HepG2 (cell line): Measurements from ENCODE around the gene NUTF2. TPM values are rescaled to one million over a fixed set of nuclear protein-coding genes. Genes with fewer than 3 reads are reported as not detected.

Source experiments
- ATAC-seq: fragments of 200-7000 bp; cut with Tn5 transposase; 3 replicates; pipeline ENCODE4 v1.9.1; 2020; ENCODE audit warnings: mild to moderate bottlenecking, moderate library complexity
- BruUV-seq: library from RNA; stranded (reverse); fragments of 400-500 nt; replicated peaks from 2 replicates; lab custom pipeline; 2021; lab: Mats Ljungman, UMichigan
- CTCF ChIA-PET: fragments of 300-600 bp; formaldehyde crosslinking; extraction: SDS; loops from one replicate; lab custom pipeline; 2021; ENCODE audit warnings: low total read pairs, inconsistent platforms, low intra/inter-chr PET ratio; lab: Yijun Ruan, JAX
- POLR2A ChIA-PET: fragments of 350-600 bp; sonication (Branson Sonifier 250); formaldehyde crosslinking; loops from one replicate; lab custom pipeline; 2020; ENCODE audit warnings: antibody characterized with exemption, inconsistent platforms; lab: Yijun Ruan, JAX
- DNase-seq: peaks from one replicate; pipeline ENCODE4 v3.0.0-alpha.2; 2015; ENCODE audit warnings: low spot score
- FAIRE-seq: peaks from 3 replicates; lab custom pipeline; 2011; peaks lifted over from hg19 to GRCh38; lab: Jason Lieb, UNC
- H2AFZ ChIP-seq: one replicate; pipeline ENCODE4 v1.6.1; 2011; ENCODE audit warnings: low read length, inconsistent platforms
- H3K27ac ChIP-seq: fragments of 300-600 bp; 3 replicates; pipeline ENCODE4 v1.8.0; 2011; ENCODE audit warnings: mixed run types, mild to moderate bottlenecking, mixed read lengths, low read length, inconsistent platforms; ENCODE audit not compliant: insufficient read depth; ENCODE audit errors: extremely low read length
- H3K27me3 ChIP-seq, 2 experiments: fragments of 200-600 bp in 1 of 2; 2 replicates in 1 of 2; 3 replicates in 1 of 2; pipeline versions ENCODE4 v1.6.0 to v1.8.0; 2011; ENCODE audit warnings: low read length in 2 of 2, mild to moderate bottlenecking in 2 of 2, moderate library complexity in 2 of 2, inconsistent platforms in 1 of 2; ENCODE audit not compliant: insufficient read depth in 2 of 2, control insufficient read depth in 1 of 2
- H3K36me3 ChIP-seq, 2 experiments: fragments of 200-600 bp in 1 of 2; replicated peaks in 1 of 2; 2 replicates in 1 of 2; 3 replicates in 1 of 2; pipeline versions ENCODE4 v1.5.1 to v1.8.0; 2011; ENCODE audit warnings: low read length in 2 of 2, inconsistent platforms in 1 of 2; ENCODE audit not compliant: insufficient read depth in 2 of 2, control insufficient read depth in 1 of 2
- H3K4me1 ChIP-seq: 2 replicates; pipeline ENCODE4 v1.5.1; 2012; ENCODE audit warnings: low read length, inconsistent platforms; ENCODE audit not compliant: insufficient read depth
- H3K4me2 ChIP-seq: 2 replicates; pipeline ENCODE4 v1.6.0; 2011; ENCODE audit warnings: low read depth, low read length, inconsistent platforms
- H3K4me3 ChIP-seq, 3 experiments: fragments of 200-600 bp in 1 of 3; sonication (generic), shearing (Covaris generic) in 1 of 3; replicated peaks in 1 of 3; 2 replicates each; pipeline ENCODE4 v1.5.1; 2011 to 2016; ENCODE audit warnings: low read length in 3 of 3, inconsistent platforms in 2 of 3, low read depth in 2 of 3, mild to moderate bottlenecking in 2 of 3, control low read depth in 1 of 3, mixed read lengths in 1 of 3; ENCODE audit not compliant: insufficient read depth in 1 of 3
- H3K79me2 ChIP-seq: one replicate; pipeline ENCODE4 v1.6.1; 2011; ENCODE audit warnings: low read length, inconsistent platforms; ENCODE audit not compliant: insufficient read depth
- H3K9ac ChIP-seq: 2 replicates; pipeline ENCODE4 v1.6.0; 2011; ENCODE audit warnings: mild to moderate bottlenecking, low read depth, low read length, inconsistent platforms; ENCODE audit not compliant: insufficient read depth
- H3K9me3 ChIP-seq: 2 replicates; pipeline ENCODE4 v1.5.1; 2012; ENCODE audit warnings: mild to moderate bottlenecking, low read length
- H4K20me1 ChIP-seq: 2 replicates; pipeline ENCODE4 v1.6.0; 2011; ENCODE audit warnings: inconsistent platforms, mild to moderate bottlenecking, low read length, moderate library complexity; ENCODE audit not compliant: insufficient read depth
- EEA1 ChIP-seq: sonication (generic); formaldehyde crosslinking; IDR thresholded peaks from 2 replicates; pipeline ENCODE4 v1.5.1; 2020; ENCODE audit warnings: mild to moderate bottlenecking, missing genetic modification reagents, borderline replicate concordance
- FOXJ3 ChIP-seq: sonication (generic); formaldehyde crosslinking; IDR thresholded peaks from 2 replicates; pipeline ENCODE4 v1.4.0; 2020; ENCODE audit warnings: missing genetic modification reagents, mild to moderate bottlenecking, borderline replicate concordance
- KLF9 ChIP-seq: IDR thresholded peaks from 2 replicates; pipeline ENCODE4 v1.6.1; 2016; ENCODE audit warnings: low read depth
- MAF1 ChIP-seq: sonication (generic); formaldehyde crosslinking; IDR thresholded peaks from 2 replicates; pipeline ENCODE4 v1.5.0; 2020; ENCODE audit warnings: missing genetic modification reagents, borderline replicate concordance
- MXD4 ChIP-seq: IDR thresholded peaks from 2 replicates; pipeline ENCODE4 v1.6.1; 2016; ENCODE audit warnings: mild to moderate bottlenecking, missing biosample characterization, missing genetic modification reagents
- NFKB2 ChIP-seq: sonication (generic); formaldehyde crosslinking; IDR thresholded peaks from 2 replicates; pipeline ENCODE4 v1.4.0; 2020; ENCODE audit warnings: missing genetic modification reagents, borderline replicate concordance
- POLR2AphosphoS2 ChIP-seq: IDR thresholded peaks from 2 replicates; pipeline ENCODE4 v1.6.1; 2011; ENCODE audit warnings: low read depth, low read length, improper control_type of control experiment
- TERF1 ChIP-seq: sonication (generic); formaldehyde crosslinking; IDR thresholded peaks from 2 replicates; pipeline ENCODE4 v1.8.0; 2022; ENCODE audit warnings: mild to moderate bottlenecking, missing genetic modification reagents, moderate library complexity
- THAP7 ChIP-seq: sonication (generic); formaldehyde crosslinking; IDR thresholded peaks from 2 replicates; pipeline ENCODE4 v1.8.1; 2023; ENCODE audit warnings: mild to moderate bottlenecking, missing genetic modification reagents
- ZFP36L1 ChIP-seq: sonication (generic); formaldehyde crosslinking; IDR thresholded peaks from 2 replicates; pipeline ENCODE4 v1.8.0; 2022; ENCODE audit warnings: mild to moderate bottlenecking, missing genetic modification reagents, moderate library complexity
- ZFYVE20 ChIP-seq: sonication (generic); formaldehyde crosslinking; IDR thresholded peaks from 2 replicates; pipeline ENCODE4 v1.8.0; 2023; ENCODE audit warnings: low read depth, mild to moderate bottlenecking, moderate library complexity, missing genetic modification reagents, borderline replicate concordance
- ZNF180 ChIP-seq: sonication (generic); formaldehyde crosslinking; IDR thresholded peaks from 2 replicates; pipeline ENCODE4 v1.4.0; 2020; ENCODE audit warnings: low read depth, missing genetic modification reagents, borderline replicate concordance
- ZNF337 ChIP-seq: sonication (generic); formaldehyde crosslinking; IDR thresholded peaks from 2 replicates; pipeline ENCODE4 v1.5.1; 2020; ENCODE audit warnings: missing genetic modification reagents, low read depth, mild to moderate bottlenecking, borderline replicate concordance
- WGBS: methylation state at CpG from one replicate; pipeline ENCODE4 v1.1.6; 2017; ENCODE audit warnings: low lambda C conversion rate; 5-methylcytosine and 5-hydroxymethylcytosine counted together
- in situ Hi-C: cut with HindIII; loops from 2 replicates; pipeline ENCODE4 v1.10.0; 2017; ENCODE audit warnings: low pct_unique_long_range_greater_than_20kb; ENCODE audit not compliant: extremely low pct_ligation_motif_present
- intact Hi-C: fragments of 100-400 bp; cut with micrococcal nuclease; formaldehyde crosslinking; loops from one replicate; pipeline ENCODE4 v1.10.0; 2022; ENCODE audit not compliant: unreplicated experiment
- polyA plus RNA-seq, 8 experiments: library from polyadenylated mRNA; depleted of rRNA in 3 of 8; stranded (reverse) in 7 of 8; unstranded in 1 of 8; fragments of >200 nt; fragmentation: Illumina TruSeq in 4 of 8; extraction: Trizol in 4 of 8; gene quantifications; 2 replicates each; pipeline versions ENCODE4 v1.2.1 to v1.2.3, GENCODE V29; 2011 to 2016; ENCODE audit warnings: low read depth in 4 of 8, missing spikeins in 1 of 8, mixed read lengths in 1 of 8; ENCODE audit not compliant: insufficient read depth in 1 of 8
- total RNA-seq, 5 experiments: library from RNA; depleted of rRNA; stranded (reverse); fragments of >200 nt; fragmentation: Illumina TruSeq; extraction: Trizol; gene quantifications; 2 replicates each; pipeline ENCODE4 v1.2.3, GENCODE V29; 2016; ENCODE audit warnings: low read depth in 1 of 5

The NUTF2 gene
- total and polyA plus RNA-seq, 2 of the 13 experiments (the other 11 are each of a cell fraction or from before 2014, with no cell fraction given): 168 to 214 TPM

GRCh38 chr16:67822511-67822910, 24.2 kb upstream of the NUTF2 start (continued):
- TF ChIP-seq ZNF337 (CRISPR knock-in tag) (no peak), TERF1 (CRISPR knock-in tag) (no peak), MXD4 (CRISPR knock-in tag) (no peak), THAP7 (CRISPR knock-in tag) (no peak), ZFYVE20 (no peak), NFKB2 (CRISPR knock-in tag) (no peak), POLR2AphosphoS2 (no peak), MAF1 (CRISPR knock-in tag) (no peak), FOXJ3 (CRISPR knock-in tag) (no peak)

GRCh38 chr16:67825119-67825518, 21.6 kb upstream of the NUTF2 start:
- TF ChIP-seq EEA1 (CRISPR knock-in tag) (0 out of 2 replicates have a peak, but pooled peaks have one; percentile 45), KLF9 (CRISPR knock-in tag) (no peak), ZNF180 (CRISPR knock-in tag) (no peak), ZFP36L1 (CRISPR knock-in tag) (no peak)
- TF ChIP-seq, all 625 proteins: peak for 1
- Histone ChIP-seq H3K79me2 (no peaks in the 10 kb centered on the region), H3K9ac (no peak overlapping the region), H3K36me3 (peaks cover 9 to 32% of the 10 kb centered on the region in 2 experiments; a peak in 4 of 5 replicates), H3K4me3 (no peak overlapping the region), H4K20me1 (no peaks in the 10 kb centered on the region), H3K9me3 (no peaks in the 10 kb centered on the region), H3K4me1 (peaks cover 16% of the 10 kb centered on the region), H3K27me3 (no peaks in the 10 kb centered on the region; a peak in 1 of 5 replicates), H3K27ac (no peak overlapping the region), H3K4me2 (no peak overlapping the region), H2AFZ (no peak overlapping the region)
- ATAC-seq (no peak; the same call in 1 of the 3 replicates), FAIRE-seq (no peak), DNase-seq (no peak)
- WGBS: 81% methylated on average over 8 of the region's 8 CpGs
- intact Hi-C loops (no loop called here), in situ Hi-C loops (no loop called here)
- ChIA-PET POLR2A (no interaction called here), CTCF (no interaction called here)
- no TSS peak for BruUV-seq
